HG03342 (cell line): Measurements from ENCODE around the gene TALDO1.
A peak's percentile ranks its signal among the peaks of the same experiment; 100 is the strongest.

ENCODE experiments used
- ATAC-seq: cut with Tn5 transposase; IDR thresholded peaks from one replicate; pipeline ENCODE4 v1.9.1; 2021; ENCODE audit warnings: mild to moderate bottlenecking, moderate library complexity; ENCODE audit not compliant: unreplicated experiment

TALDO1 gene

GRCh38 chr11:786235-787083 lies 39.2 kb downstream of the TALDO1 start:
- ATAC-seq, result no peak

- ATAC-seq, result no peak
Measured at GRCh38 chr11:787084-787675, 39.9 kb downstream of the TALDO1 start.

- no peak for ATAC-seq
Measured at GRCh38 chr11:788009-788640, 40.9 kb downstream of the TALDO1 start.

- ATAC-seq, result no peak
Measured at GRCh38 chr11:788953-789940, 42.0 kb downstream of the TALDO1 start.

GRCh38 chr11:789943-790342 lies 42.7 kb downstream of the TALDO1 start, which contains the start of gene CEND1:
CEND1 (minus strand) TSS chr11:790090; CDS start chr11:788576, 1,514 bp downstream.
- ATAC-seq, result no peak

- ATAC-seq, result no peak
Measured at GRCh38 chr11:790721-791564, 43.7 kb downstream of the TALDO1 start.

- no peak for ATAC-seq
Measured at GRCh38 chr11:791658-792534, 44.6 kb downstream of the TALDO1 start.

- ATAC-seq, result no peak
Measured at GRCh38 chr11:792535-792821, 45.2 kb downstream of the TALDO1 start.

- no peak for ATAC-seq
Measured at GRCh38 chr11:792873-793272, 45.6 kb downstream of the TALDO1 start.

GRCh38 chr11:793556-793955 lies 46.3 kb downstream of the TALDO1 start:
- ATAC-seq, result no peak

- no peak for ATAC-seq
Measured at GRCh38 chr11:794013-794765, 46.9 kb downstream of the TALDO1 start.

GRCh38 chr11:794766-795633 lies 47.7 kb downstream of the TALDO1 start:
- ATAC-seq, result no peak

GRCh38 chr11:795634-796564 lies 48.6 kb downstream of the TALDO1 start:
- ATAC-seq, result peak; percentile 16

- ATAC-seq, result no peak
Measured at GRCh38 chr11:796565-797295, 49.5 kb downstream of the TALDO1 start.

GRCh38 chr11:797296-798092 lies 50.2 kb downstream of the TALDO1 start:
- peak; percentile 42 for ATAC-seq
